HG02884 (cell line): ENCODE results near the gene SALL1.

Experiments used
- ATAC-seq: cut with Tn5 transposase; IDR thresholded peaks from one replicate; pipeline ENCODE4 v1.9.1; 2021; ENCODE audit warnings: mild to moderate bottlenecking, moderate library complexity; ENCODE audit not compliant: unreplicated experiment

The SALL1 gene

GRCh38 chr16:51143196-51143977 is 7.7 kb downstream of the SALL1 start:
- ATAC-seq = no peak

GRCh38 chr16:51141541-51141940 is 9.5 kb downstream of the SALL1 start:
- ATAC-seq = no peak

GRCh38 chr16:51141106-51141505 is 10.0 kb downstream of the SALL1 start:
- ATAC-seq = no peak

- ATAC-seq = no peak
Observed at GRCh38 chr16:51140112-51140511, 11.0 kb downstream of the SALL1 start.

- ATAC-seq = no peak
Observed at GRCh38 chr16:51139568-51139967, 11.5 kb downstream of the SALL1 start.

GRCh38 chr16:51138178-51138577 is 12.9 kb downstream of the SALL1 start:
- ATAC-seq = no peak

- ATAC-seq = no peak
Observed at GRCh38 chr16:51137097-51137496, 14.0 kb downstream of the SALL1 start.

- ATAC-seq = no peak
Observed at GRCh38 chr16:51134876-51135275, 16.2 kb downstream of the SALL1 start.

GRCh38 chr16:51134269-51134812 is 16.7 kb downstream of the SALL1 start:
- ATAC-seq = no peak

- no peak for ATAC-seq
Observed at GRCh38 chr16:51133688-51134087, 17.4 kb downstream of the SALL1 start.

- no peak for ATAC-seq
Observed at GRCh38 chr16:51133183-51133582, 17.9 kb downstream of the SALL1 start.

- ATAC-seq = no peak
Observed at GRCh38 chr16:51132490-51133115, 18.5 kb downstream of the SALL1 start.

- ATAC-seq = no peak
Observed at GRCh38 chr16:51131619-51132018, 19.5 kb downstream of the SALL1 start.

- no peak for ATAC-seq
Observed at GRCh38 chr16:51129105-51129504, 22.0 kb downstream of the SALL1 start.

- no peak for ATAC-seq
Observed at GRCh38 chr16:51125992-51126391, 25.1 kb downstream of the SALL1 start.

GRCh38 chr16:51124896-51125295 is 26.2 kb downstream of the SALL1 start:
- ATAC-seq = no peak

GRCh38 chr16:51121850-51122249 is 29.2 kb downstream of the SALL1 start:
- ATAC-seq = no peak

- ATAC-seq = no peak
Observed at GRCh38 chr16:51120730-51121347, 30.2 kb downstream of the SALL1 start.

- ATAC-seq = no peak
Observed at GRCh38 chr16:51119973-51120729, 30.9 kb downstream of the SALL1 start.

- no peak for ATAC-seq
Observed at GRCh38 chr16:51119556-51119955, 31.5 kb downstream of the SALL1 start.

GRCh38 chr16:51116353-51116752 is 34.7 kb downstream of the SALL1 start:
- ATAC-seq = no peak
